Measurements from ENCODE around the gene SLC5A8.
"Not testable (repeated sequence)": the region's sequence is repeated elsewhere in the genome, so short reads cannot be mapped to it uniquely, and the experiment has no call there.

The SLC5A8 gene

DNA sequence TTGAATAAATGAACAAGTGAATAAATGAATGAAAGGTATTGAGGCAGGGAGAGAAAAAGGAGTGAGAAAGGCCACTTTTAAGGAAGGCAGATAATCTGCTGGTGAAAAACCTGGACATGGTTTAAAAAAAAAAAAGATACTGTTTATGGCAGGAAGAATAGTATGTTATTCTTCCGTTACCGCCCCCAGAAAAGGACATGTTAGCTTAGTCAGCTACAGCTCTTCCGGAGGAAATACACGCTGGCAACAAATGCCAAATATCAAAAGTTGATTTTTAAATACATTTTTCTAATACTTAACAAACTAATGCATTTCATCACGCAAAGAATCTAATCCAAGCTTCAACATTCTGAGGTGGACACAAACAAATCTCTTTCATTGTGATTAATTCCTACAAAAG, 43.2 kb downstream of the SLC5A8 start:
- no peak for DNase-seq

- DNase-seq = no peak
Observed at GRCh38 chr12:101165319-101165718, 44.7 kb downstream of the SLC5A8 start.

DNA sequence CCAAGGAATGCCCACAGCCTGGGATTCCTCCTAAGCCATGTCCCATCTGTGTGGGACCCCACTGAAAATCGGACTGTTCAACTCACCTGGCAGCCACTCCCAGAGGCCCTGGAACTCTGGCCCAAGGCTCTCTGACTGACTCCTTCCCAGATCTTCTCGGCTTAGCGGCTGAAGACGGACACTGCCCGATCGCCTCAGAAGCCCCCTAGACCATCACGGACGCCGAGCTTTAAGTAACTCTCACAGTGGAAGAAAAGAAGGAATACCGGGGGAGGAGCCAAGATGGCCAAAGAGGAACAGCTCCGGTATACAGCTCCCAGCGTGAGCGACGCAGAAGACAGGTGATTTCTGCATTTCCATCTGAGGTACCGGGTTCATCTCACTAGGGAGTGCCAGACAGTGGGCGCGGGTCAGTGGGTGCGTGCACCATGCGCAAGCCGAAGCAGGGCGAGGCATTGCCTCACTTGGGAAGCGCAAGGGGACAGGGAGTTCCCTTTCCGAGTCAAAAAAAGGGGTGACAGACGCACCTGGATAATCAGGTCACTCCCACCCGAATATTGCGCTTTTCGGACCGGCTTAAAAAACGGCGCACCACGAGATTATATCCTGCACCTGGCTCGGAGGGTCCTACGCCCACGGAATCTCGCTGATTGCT, 64.1 kb downstream of the SLC5A8 start:
- DNase-seq = not testable (repeated sequence)

DNA sequence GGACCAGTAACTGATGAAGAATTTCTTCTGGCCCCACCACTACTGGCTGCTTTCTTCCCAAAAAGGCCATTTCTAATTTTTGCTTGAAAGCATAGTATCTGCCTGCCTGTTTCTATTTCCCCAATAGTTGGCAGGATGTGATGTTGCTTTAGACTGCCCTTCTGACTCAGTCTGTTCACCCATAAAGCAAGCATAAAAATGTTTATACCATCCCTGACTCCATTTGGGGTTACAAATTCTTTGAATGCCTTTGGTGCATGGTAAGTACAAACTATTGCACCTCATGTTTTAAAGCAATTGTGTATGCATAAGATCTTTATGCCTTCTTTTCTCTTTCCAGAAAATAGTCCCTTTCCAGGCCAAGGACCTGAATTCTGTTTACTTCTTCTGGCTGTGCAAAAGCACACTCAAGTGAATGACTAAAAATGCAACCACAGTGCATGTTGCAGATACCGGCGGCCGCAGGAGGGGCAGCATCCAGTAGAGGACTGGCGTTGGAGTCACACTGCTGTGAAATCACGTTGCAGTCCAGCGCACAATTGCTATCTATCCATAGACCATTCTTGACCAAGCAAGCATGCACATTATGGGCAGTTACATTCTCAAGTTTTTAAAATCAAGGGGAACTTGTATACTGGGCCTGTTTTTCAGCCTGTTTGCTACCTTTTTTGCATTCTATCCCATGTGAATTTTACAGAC, 82.4 kb downstream of the SLC5A8 start:
- no peak for DNase-seq

GRCh38 chr12:101117842-101118241, 92.2 kb downstream of the SLC5A8 start:
- DNase-seq = no peak

GRCh38 chr12:101116911-101117310, 93.1 kb downstream of the SLC5A8 start:
- DNase-seq = no peak

GRCh38 chr12:101115326-101115725, 94.7 kb downstream of the SLC5A8 start:
- no peak for DNase-seq

DNA sequence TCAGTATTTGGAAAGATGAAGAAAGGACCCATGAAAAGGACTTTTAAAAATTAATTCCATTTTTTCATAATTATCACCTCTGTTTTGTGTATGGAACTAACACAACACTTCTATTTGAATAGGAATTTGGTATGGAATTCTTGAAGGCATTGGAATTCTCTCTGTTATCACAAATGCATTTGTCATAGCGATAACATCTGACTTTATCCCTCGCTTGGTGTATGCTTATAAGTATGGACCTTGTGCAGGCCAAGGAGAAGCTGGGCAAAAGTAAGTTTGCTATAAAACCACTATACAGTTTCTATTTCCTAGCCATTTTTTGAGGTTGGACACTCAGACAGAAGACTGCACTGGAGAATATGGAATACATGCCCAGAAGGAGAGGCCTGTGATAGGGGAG, 98.6 kb downstream of the SLC5A8 start:
- DNase-seq = no peak

DNA sequence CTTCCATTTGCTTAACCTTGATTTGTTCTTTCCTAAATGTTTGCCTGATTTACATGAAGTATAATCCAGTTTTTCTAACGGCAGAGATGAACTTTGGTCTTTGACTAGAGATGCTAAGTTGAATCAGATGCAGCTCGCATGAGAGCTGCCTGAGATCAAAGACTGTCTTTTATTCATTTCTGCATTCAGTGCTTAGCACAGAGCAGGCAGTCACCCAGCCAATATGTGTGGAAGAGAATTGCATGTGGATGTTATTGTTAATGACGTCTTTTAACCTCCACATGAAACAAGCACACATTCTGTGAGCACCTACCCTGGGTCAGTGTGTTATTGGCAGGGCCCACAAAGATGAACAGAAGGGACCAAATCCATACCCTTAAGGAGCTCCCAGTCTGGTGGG, 99.2 kb downstream of the SLC5A8 start:
- no peak for DNase-seq

GRCh38 chr12:101108130-101108529, 101.9 kb downstream of the SLC5A8 start:
- no peak for DNase-seq

- DNase-seq = no peak
Observed at GRCh38 chr12:101107032-101107763, 102.8 kb downstream of the SLC5A8 start.

Data from CD4-positive, alpha-beta T cell treated with Interferon gamma for 1 hour (primary cell).